HG03064 (cell line): Measurements from ENCODE around the gene LGI2.
"Not testable (repeated sequence)": the region's sequence is repeated elsewhere in the genome, so short reads cannot be mapped to it uniquely, and the experiment has no call there.

Experiments
- ATAC-seq: cut with Tn5 transposase; IDR thresholded peaks from one replicate; pipeline ENCODE4 v1.9.1; 2021; ENCODE audit warnings: low read depth; ENCODE audit not compliant: unreplicated experiment

The LGI2 gene

DNA sequence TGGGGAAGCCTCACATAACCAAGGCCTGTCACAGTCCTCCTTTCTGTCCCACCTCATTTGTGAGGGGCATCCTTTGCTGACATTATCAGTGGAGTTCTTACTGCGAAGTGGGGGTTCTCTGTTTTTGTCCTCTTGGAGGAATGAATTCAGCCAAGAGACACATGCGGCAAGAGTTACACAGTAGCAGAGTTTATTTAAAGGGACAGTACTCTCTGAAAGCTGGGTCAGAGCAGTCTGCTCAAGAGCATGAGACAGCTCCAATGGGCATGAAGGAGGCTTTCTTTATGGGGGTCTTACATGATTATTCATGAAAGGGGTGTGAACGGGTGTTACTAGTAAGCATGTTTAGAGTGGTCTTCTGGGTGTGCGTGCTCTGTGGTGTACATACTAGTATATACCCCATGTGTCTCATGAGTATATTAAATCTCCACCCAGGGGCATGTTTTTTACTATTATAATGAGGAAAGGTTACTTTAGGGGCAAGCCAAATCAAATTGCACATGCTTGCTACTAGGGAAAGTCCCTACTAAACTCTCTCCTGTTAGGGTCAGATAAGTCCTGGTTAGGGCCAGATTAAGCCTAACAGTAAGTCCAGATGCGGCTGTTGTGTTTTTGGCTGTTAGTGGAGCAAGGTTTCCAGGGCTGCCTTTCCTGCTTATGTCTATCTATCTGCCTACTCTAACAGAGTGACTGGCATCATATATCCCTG is 19.8 kb upstream of the LGI2 start:
- no peak for ATAC-seq

DNA sequence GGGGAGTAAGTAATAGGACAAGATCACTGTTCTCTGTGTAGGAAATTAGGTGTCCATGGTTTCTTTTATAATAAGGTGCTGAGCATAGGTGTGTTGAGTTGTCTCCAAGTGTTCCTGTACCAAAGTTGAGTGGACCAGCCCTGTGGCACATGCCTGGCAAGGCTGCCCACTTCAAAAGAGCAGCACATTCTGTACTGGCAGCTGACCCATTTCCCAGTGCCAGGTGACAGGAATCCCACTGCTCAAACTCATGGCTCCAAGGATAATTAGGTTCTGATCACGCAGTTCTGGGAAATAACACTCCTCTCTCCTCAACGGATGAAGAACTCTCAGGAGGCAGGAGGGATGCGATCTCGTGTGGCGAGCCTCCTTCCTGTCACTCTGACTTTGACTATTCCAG is 12.8 kb upstream of the LGI2 start:
- no peak for ATAC-seq

DNA sequence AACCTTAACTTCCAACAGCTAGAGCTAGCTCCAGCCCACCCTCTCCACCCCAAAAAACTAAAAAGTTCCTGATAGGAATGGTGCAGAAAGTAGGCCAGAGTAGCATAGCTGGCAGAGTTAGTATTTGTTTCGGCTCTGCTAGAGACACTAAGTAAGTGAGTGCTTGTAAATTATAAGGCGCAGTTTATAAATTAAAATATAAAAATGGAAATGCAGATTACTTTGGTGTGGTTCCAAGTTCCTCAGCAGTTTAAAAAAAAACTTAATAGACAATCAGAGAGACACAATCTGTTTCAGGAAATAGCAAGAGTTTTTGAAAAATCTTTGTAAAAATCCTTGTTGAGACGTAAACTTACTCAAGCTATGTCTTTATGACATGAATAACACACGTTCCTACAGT is 2.8 kb upstream of the LGI2 start:
- ATAC-seq: no peak

DNA sequence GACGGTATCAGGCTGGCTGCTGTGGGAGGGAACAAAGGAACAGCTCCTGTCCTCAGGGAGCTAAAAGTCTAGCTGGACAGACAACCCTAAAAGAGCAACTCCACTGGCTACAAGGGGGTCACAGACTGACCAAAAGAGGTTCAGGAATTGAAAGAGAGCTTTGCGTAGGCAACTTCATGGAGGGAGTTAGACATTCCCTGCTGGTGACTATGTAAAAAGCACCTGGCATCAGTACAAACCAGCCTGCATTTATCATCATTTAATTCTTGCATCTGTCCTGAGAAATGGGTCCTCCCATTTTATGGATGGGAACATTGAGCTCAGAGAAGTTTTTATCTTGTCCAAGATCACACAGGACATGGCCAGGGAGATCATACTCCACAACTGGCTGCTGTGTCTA is 1.4 kb upstream of the LGI2 start:
- ATAC-seq: no peak

DNA sequence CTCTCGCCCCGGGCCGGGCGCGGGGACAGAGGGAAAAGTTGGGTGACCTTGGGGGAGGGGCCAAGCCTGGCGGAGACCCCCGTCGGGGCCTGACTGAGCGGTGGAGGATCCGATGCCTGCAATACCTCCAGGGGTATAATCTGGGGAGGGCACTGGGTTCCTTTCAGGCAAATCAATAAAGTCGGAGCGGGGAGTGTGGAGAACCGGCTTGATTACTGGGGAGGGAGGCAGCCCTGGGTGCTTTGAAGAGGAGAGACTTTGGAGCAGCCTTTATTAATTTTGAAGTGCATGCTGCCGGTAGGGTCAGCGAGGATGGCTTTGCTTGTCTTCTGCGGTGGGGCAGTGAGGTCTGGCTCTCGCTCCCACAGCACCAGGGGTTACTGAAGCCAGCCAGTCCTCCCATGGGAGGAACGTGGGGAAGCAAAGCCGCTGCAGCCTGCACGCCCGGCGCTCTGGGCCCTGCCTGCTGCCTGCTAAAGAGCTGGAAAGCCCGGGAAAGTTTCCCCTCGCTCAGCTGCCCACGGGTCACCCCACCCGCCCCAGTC is 403 bp upstream of the LGI2 start:
- ATAC-seq: no peak

DNA sequence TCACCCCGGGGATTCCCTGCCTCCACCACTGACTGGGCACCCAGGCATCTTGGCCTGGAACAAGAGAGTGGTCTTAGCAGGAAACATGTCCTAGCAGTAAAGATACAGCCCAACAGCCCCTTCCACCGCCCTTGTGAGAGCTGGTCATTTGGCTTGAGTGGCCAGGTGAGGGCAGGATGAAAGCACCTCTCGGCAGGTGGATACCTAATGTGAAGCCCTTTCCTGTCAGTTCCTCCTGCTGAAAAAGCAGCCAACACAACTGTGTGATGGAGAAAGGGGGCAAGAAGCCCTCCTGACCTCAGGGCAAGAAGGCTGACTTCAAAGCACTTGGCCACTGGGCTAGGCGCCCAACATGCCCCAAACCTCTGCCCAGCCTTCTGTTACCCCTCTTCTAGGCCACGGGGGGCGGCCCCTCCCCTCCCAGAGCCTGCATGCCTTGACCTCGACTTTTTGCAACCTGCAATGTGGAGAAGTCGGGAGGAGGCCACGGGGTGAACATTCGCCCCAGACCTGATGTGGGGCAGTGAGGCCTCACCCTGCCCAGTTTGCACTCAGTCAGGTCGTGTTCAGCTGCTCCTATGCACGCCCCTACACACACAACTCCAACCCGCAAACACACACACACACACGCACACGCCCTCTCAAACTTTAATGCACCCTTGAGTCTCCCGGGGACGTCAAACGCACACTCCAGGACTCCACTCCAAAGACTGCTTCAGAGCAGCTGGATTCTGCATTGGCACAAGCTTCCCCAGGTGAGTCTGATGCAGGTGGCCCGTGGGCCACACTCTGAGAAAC is 1.1 kb downstream of the LGI2 start:
- ATAC-seq: no peak

DNA sequence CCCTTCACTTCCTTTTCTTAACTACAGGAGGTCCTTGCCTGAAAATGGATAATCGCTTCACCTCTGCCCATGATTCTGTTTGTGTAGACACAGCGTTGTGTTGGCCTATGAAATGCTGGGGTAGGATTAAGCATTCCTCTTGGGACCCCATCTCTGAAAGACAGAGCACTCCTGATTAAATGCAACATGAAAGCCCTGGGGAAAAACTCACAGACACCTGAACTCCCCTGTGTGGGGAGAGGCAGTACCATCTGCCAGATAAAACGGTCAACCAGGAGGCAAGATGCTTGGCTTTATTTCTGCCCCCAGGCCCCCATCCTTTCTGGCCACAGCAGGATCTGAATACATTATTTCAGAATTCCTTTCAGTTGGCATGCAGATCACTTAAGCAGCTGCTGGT is 1.9 kb downstream of the LGI2 start:
- no peak for ATAC-seq

DNA sequence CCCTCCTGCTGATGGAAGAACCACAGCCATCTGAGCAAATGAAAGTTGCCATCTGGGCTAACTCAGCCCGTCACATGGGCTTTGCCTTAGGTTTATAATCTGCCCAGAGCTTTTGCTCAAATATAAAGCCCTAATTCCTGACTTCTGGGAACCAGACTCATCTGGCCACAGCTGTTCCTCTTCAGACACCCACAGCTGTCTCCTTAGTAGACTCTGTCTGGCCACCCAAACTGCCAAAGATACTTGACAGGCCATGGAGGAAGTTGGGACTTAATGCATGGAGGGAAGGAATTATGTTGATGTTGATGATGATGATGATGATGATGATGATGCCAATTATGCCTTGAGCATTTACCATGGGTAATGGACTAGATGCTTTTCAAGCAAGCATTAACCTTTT is 8.0 kb downstream of the LGI2 start:
- no peak for ATAC-seq

DNA sequence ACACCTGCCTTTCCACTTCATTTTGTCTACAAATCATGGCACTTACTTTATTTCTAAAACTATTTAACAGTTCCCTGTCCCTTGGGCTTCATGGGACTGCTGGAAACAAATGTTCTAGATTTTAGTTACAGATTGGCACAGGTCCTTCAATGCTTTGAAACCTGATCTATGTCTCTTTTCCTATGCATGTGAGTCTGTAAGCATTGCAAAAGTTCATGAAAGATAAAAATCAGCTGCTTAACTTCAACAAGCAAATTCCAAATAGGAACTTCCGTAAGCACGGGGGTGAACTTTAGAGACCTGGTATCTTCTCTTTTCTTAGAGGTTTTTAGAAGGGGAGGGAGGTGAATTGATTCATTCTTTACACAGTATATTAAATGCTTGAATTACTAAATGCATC is 9.5 kb downstream of the LGI2 start:
- ATAC-seq: no peak

DNA sequence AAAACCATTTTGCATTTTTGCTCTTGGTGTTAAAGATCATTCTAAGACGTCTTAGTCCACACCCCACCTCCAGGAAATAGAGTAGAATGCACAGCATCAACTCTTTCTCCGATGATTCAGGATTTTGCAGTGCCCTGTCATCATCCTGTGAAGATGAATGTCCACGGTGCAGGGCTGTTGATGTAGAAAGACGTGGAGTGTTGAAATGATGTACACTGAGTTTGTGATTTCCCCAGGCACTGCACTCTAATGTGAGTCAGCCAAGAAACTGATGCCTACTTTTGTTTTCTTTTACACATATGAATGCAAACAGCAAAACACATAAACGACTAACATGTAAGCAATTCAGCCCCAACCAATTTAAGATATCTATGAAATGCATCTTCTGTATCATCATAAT is 10.5 kb downstream of the LGI2 start:
- no peak for ATAC-seq

DNA sequence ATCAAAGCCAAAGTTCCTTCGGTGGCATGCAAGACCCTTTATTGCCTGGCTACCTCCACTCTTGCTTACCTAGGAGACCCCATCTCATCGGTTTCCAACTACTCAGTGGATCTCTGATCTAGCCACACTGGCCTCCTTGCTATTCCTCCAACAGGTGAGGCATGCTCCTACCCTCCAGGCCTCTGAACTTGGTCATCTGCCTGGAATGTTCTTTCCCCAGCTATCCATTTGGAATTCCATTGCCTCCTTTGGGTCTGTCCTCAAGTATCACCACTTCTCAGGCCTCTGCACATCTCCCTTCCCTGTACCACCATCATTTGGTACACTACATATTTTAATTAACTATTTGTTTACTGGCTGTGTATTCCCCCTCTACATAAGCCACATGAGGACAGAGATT is 11.2 kb downstream of the LGI2 start:
- ATAC-seq: no peak

DNA sequence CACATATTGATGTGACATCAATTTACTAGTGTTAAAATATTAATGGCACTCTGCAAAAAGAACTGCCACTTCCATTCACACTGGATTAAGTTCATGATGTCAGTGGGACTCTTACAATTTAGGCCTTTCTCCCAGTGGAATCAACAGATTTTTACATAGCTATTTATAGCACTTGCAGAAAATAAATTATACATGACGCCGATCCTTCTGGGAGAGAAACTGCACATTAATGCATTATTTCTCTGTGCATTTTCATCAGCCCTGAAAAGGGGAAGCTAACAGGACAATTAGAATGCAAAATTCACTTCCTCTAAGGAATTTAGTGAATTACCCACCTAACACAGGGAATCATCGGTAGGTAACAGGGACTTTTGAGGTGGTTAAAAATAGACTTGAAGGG is 15.7 kb downstream of the LGI2 start:
- no peak for ATAC-seq

DNA sequence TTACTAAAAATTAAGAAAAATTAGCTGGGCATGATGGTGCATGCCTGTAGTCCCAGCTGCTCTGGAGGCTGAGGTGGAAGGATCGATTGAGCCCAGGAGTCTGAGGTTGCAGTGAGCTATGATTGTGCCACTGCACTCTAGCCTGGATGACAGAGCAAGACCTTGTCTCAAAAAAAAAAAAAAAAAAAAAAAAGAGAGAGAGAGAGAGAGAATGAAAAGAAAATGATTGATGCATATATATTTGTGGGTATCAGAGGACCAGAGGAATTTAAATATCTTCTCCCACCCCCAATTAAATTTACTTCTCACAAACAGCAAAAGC is 16.1 kb downstream of the LGI2 start:
- not testable (repeated sequence) for ATAC-seq

DNA sequence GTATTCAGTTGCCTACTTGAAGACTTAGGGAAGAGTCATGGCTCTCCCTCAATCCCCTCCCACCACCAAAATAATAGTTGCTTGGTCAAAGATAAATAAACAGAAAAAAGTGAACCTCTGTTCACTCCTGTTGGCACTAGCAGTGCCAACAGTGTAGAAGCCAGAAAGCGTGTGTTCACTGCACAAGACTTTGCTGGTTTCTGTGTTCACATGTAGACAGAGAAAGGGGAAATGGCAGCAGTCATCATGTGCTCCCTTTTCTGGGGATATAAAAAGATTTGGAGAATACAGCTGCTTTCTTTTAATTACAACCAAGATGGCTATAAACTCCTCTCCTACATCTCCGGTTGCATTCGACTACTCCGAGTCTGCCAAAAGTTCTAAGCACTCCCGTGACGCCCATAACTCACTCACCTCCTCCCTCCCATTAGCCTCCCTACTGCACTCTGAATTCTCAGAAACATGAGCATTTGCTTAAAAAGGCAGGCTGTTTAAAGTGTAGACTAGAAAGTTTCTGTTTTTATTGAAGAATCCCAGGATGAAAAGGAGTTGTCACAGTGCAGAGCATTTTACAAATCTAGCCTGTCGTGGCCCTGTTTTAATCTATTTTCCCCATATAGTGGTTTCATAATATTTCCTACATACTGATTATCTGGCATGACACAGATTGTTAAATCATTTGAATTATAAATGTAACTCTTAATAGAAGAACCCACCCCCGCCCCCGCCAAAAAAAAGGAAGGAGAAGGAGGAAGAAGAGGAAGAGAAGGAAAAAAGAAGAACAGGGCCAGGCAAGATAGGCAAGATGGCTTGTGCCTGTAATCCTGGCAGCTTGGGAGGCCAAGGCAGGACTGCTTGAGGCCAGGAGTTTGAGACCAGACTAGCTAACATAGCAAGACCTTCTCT is 16.7 kb downstream of the LGI2 start:
- no peak for ATAC-seq

DNA sequence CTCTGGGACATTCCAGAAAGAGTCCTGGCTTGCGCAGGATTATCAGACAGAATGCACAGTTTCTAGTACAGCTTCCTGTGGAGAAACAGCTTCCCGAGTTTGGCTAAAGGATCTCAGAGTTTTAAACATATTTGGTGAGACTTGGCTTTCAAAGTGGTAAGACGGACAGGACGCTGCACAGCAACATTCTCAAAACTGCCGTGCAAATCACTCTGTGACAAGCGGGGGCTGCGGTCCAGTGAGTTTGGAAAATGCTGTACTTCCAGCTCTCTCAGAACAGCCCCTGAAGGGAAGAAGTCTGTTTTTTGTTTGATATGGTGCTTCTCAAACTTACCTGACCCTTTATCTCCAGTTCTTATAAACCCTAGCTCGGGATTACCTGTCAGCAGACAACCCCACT is 18.1 kb downstream of the LGI2 start:
- ATAC-seq: no peak

DNA sequence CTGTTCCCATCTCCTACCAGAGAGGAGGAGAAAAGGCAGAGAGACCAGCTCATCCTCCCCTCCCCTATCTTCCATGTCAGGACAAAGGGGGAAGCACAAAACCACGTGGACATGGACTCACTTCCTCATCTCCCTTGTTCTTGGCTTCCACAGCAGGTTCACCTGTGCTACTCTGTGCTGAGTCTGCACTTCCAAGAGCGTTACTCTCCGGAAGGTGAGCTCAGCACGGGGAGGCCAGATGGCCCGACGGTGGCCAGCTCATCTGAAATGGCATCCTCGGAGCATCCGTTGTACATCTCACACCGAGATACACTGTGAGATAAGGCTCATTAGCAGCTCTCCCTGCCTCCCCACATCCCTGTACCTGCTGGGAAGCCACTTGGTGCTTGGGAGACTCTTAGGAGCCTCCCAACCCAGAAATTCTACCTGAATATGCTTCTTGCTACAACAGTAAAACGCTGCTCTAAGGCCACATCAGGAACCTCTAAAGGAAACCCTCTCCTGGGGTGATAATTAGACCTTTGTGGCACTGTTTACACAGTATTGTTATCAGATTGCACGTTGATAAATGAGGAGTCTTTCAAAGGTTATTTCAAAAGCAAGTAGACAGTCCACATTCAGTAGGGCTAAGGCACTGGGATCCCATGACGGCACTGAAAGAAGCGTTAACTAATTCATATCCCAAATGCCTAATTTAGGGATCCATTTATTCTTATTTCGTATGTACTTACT is 19.4 kb downstream of the LGI2 start:
- no peak for ATAC-seq

DNA sequence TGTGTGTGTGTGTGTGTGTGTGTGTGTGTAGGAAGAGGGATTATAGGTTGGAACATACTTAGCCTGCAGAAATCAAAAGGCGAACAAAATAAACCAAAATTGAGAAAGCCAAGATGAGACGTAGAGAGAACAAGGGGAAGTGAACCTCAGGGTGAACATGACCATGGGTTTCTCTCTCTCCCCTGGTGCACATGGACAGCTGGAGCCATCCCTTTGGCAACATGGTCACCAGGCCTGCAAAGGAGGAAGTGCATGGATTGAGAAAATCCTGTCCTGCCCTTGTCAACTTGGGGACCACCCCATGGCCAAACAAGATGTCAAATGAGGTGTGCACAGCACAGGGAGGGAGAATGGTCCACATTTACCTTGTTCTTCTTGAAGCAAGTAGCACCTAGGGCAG is 23.1 kb downstream of the LGI2 start:
- ATAC-seq: no peak

DNA sequence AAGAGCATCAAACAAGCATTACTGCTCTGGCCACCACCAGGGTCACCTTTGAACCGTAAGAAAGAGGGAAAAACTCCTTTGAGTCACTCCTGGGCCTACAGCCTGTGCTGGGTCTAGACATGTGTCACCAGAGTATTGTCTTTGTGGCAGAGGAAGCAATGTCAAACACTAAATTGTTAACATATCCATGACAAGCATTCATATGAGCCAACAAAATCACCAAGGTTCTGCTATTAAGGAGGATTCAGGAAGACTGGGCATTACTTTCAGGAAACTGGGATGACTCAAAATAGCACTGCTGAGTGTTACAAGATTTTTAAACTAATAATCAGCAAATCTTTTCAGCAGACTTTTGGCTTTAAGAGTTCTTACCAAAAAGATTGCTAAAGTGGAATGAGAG is 28.1 kb downstream of the LGI2 start:
- ATAC-seq: no peak

DNA sequence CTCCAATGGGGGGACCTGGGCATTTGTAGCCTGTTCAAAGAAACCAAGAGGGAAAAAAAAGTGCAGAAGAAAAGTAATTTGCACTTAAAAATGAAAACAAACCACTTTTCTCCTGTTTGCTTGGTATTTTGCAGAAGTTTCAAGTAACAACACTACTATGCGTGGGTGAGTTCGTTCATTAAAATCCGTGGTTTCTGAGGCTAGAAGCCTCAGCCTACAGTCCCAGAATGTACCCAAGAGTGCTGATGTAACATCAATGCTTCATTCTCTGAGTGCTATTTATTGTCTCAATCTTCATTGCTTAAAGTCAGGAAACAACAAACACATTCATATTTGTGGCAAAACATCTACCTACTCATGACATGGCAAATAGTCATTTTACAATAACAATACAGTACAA is 29.2 kb downstream of the LGI2 start:
- no peak for ATAC-seq

DNA sequence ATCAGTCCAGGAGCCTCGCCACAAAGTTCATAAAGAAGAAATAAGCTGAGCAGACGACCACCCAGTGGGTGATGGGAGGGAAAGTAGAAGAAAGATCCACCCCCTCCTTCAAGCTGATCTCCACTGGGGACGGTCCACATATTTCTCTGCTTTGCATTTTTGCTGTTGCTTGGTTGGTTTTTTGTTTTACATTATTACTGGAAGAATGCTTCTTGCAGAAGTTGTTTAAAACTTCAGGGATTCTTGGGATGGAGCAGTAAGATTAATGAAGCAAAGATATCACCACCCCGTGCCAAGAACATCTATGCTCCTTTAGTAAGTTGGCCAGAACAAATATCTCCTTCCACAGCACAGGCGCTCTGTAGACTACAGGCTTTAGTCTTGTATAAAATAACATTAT is 30.1 kb downstream of the LGI2 start:
- no peak for ATAC-seq
